ENCODE data around the gene EEFSEC.
A peak's percentile ranks its signal among the peaks of the same experiment; 100 is the strongest.
"Not testable (repeated sequence)": the region's sequence is repeated elsewhere in the genome, so short reads cannot be mapped to it uniquely, and the experiment has no call there.

Gene EEFSEC

DNA sequence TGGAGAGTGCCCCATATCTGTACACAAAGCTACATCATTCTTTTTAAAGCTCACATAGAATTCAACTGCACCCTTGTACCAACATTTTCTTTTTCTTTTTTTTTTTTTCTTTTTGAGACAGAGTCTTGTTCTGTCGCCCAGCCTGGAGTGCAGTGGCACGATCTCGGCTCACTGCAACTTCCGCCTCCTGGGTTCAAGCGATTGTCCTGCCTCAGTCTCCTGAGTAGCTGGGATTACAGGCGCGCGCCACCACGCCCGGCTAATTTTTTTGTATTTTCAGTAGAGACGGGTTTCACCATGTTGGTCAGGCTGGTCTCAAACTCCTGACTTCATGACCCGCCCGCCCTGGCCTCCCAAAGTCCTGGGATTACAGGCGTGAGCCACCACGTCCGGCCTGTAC, 1.1 kb downstream of the EEFSEC start:
- DNase-seq: not testable (repeated sequence)

DNA sequence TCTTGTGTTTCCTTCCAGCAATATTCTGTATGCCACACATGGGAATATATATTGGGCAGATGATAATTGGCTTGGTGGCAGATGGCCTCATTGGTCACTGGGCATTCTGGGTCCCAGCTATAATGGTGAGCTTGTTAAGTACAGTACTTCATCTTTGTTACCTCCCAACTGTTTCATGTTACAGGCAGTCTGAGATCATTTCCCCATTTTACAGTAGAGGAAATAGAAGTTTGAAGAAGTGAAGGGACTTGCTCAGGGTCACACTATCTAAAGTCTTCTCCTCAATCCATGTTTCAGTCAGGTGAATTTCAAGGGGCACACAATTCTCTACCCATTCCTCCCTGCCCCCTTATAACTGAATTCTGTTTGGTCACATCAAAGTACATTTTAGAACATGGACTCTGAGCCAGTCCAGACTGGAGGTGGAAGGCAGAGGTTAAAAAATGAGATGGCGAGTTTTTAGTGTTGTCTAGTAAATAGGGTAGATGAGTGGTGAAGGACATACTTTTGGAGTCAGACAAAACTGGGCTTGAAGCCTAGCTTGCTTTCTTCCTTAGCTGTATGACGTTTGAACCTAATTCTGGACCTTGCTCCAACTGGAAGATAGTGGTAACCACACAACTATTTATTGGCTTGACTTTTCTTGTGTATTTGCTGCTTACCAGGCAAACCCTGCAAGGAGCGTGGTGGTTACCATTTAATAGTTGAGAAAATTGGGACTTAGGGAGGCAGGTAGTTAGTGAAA, 2.5 kb downstream of the EEFSEC start:
- DNase-seq: no peak

DNA sequence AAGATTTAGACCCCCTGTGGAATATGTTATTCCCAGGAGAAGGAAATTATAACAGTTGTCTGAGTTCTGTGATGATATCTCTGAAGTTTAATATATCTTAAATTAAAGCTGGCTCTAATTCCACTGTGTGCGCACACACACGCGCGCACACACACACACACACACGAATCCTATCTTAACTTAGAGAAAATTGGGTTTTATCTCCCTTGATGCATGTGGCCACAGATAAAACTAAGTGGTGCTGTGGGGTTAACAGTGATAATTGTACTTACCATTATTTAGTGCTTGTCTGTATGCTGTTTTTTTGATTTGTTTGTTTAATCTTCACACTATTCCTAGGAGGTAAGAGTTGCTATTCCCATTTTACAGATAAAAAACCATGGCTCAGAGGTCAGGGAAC, 7.4 kb downstream of the EEFSEC start:
- no peak for DNase-seq

DNA sequence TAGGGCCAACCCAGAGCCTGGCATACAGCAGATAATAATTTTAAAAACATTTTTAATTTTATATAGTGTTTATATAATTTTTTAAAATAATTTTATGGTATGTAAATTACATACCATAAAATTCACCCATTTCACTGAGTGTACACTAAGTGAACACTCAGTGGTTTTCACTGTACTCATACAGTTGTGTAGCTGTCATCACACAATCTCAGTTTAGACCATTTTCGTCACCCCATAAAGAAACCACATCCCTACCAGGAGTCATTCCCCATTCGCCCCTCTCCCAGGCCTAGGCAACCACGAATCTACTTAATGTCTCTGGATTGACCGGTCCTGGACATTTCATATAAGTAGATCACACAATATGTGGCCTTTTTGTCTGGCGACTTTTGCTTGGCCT, 10.2 kb downstream of the EEFSEC start:
- DNase-seq: no peak

DNA sequence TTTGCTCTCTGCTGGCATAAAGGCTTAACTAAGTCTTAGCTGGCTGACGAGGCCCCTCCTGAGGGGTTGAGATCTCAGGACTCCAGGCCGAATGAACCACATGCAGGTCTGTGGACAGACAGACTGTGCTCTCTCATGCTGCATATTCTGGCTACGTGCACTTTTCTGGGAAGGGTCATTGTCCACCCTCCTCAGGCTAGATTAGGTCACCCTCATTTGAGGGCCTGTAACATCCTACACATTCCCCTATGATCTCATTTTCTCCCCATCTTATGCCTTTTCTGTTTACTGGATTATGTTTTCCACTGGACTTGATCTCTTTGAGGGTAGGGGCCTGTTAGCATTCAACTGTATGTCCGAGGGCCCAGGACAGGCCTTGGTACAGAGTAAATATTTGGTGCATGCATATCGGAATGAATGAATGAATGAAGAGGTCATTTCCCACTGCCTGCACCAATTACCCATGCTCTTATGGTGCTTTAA, 13.7 kb downstream of the EEFSEC start:
- DNase-seq: no peak

DNA sequence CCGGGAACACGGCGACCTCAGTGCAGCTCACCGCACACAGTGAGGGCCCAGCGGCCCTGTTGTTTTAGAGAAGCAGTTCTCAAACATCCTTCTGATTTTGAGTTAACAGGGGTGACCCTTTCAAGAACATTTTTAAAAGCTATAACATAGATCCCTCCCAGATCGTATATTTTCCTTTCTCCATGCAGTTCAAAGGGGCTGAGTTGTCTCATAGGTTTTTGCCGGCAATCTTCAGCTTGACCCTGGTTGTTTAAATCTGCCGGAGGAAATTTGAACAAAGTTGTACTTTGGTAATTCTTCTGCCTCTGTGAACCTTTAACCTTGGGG, 14.3 kb downstream of the EEFSEC start:
- no peak for DNase-seq

DNA sequence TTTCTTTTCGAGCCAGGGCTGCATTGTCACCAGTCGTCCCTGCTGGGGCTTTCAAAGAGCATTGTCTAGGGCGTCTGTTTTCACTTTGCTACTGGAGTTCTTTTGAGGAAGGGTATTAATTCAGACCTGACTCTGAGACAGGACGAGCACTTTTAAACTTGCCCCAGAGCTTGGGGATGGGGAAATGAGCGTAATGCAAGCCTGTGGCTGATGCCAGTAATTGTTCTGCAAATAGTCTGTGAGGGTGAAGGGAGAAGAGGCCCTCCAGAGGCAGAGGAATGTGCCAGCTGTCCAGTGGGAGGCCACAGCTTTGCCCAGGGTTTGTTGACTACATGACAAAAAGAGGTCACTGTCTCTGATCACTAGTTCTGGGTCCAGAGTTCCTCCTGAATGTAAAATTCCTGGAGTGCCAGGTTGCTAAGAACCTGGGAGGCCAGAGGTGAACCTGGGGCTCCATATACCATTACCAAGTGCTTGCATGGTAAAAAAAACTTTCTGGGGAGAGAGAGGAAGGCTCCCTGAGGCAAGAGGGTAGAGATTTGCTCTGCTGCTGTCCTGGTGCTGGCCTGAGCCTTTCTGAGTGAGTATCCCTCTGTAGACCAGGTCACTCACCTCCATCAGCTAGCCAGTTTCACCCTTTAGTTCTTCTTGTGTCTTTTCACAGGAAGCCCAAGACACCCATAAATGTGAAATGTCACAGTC, 14.8 kb downstream of the EEFSEC start:
- DNase-seq: no peak

DNA sequence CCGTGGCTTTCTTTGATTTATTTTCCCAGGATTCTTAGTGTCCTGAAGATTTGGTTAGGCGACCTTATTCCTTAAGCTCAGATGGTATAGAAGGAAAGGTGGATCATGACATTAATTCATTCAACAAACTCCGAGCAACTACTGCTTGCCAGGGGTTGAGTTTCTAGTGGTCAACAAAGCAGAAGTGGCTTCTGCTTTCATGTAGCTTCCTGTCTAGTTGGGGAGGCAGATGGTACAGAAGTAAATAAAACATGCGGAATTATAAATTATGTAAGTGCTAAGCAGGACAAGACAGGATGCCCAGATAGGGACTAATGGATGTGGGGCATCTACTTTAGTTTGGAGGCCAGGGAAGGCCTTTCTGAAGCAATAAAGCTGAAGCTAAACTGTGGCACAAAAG, 15.6 kb downstream of the EEFSEC start:
- no peak for DNase-seq

DNA sequence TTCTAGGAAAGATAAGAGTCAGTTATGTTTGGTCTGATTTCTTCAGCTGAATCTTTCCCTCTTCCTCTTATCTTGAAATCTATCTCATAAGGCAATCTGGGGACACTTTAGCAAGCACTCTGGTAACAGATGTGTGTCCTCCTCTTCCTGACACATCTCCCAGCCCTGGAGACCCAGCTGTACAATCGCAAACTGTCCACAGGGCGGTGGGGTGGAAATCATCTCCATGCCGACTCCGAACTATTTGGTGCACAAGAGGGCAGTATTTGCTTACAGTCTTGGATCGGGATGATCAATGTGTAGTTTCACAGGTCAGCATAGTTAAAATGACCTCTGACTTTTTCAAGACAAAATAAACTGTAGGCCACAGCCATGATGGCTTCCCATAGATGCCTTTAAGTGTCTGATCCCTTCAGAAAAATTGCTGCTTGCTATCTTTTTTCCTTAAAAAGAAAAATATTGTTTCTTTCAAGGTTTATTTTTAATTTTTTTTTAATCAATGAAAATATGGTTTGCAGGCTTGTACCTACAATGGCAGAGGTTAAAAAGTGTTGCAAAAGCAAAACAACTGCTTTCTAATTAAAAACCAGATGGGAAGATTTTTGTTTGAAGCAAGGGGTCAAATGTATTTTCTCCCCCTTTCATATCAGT, 17.7 kb downstream of the EEFSEC start:
- peak; percentile 93 for DNase-seq

DNA sequence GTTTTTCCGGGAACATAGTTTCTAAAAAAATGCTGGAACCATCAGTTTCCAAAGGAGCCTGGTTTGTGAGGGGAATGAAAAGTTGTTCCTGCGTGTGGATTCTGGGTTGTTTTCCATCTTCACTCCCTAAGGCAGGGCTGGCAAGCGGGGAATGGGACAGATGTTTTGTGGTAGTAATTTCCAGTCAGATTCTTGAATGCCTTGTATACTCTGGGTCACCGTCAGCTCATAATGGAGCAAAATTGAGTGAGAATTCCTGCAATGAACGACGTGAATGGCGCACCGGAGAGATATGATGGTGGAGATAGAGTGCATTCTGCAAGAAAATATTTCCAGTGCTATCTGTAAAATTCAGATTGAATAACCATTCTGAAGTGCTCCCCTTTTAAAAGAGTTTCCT, 19.9 kb downstream of the EEFSEC start:
- DNase-seq: no peak

DNA sequence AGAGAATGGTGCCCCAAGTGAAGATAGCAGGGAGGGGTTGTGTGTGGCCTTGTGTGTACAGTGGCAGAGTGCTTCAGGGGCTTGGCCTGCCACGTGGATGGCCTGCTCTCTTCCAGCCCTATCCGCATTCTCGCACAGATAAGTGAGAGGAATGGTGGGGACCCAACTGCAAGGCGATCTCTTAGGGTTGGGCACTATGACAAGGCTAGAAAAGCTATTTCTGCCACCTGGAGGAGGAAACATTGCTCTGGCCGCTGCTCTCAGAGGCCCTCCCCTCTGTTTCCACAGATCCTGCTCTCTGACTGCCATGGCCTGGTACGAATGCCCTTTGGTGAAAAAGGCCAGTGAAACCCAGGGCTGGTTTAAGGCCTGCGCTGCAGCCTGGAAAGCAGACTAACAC, 20.6 kb downstream of the EEFSEC start:
- peak; percentile 79 for DNase-seq

DNA sequence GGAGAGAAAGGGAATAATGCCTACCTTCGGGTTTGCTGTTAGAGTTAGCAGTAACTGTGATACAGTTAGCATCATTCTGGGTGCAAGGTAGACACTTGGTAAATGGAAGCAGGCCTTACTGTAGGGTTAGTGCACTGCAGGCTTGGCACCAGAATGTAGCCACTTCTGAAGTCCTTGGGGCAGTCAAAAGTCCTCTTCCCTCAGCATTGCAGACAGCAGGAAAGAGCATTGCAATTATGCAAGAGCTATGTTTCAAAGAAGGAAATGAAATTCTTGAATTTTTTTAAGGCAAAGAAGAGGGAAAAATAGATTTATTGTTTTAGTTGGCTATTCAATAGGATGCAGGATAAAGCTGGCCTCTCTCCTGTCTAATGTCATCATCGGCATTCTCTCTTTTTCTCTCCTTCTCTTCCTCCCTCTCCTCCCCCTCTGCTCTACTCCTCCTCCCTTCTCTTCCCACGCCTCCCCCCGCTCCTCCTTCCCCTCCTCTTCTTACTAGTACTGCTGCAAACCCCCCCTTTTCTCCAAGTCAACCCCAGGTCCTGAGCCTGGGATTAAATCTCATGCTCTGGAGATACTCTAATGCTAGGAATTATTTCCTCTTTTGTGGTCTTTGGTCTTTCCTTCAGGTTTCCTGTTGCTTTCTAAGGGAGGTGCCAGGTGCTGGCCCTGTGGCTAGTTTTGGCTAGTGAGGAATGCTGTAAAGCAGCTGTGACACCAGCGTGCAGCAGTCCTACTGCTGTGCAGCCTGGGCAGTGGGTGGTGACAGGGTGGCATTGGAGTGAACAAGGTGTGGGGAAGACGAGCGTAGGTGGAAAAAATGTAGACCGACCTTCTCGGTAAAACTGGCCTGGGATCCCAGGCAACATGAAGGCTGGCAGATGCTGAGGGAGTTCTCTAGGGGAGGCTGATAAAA, 21.7 kb downstream of the EEFSEC start:
- peak; percentile 38 for DNase-seq

DNA sequence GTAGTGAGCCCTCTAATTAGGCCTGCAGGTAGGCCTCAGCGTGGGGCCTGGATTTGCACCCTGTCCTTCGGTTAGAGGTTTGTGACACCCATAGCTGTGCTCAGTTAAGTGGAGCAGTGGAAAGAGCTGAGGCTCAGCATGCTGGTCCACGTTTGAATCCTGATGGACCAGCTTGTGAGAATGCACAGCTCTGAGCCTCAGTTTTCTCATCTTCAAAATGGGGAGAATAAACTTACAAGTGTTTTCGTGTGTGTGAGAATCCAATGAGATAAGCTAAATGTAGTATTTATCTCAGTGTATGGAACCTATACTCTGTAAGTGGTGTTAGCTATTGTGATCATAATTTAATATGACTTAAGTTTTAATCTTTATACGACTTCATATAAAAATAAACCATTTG, 22.5 kb downstream of the EEFSEC start:
- DNase-seq: no peak

DNA sequence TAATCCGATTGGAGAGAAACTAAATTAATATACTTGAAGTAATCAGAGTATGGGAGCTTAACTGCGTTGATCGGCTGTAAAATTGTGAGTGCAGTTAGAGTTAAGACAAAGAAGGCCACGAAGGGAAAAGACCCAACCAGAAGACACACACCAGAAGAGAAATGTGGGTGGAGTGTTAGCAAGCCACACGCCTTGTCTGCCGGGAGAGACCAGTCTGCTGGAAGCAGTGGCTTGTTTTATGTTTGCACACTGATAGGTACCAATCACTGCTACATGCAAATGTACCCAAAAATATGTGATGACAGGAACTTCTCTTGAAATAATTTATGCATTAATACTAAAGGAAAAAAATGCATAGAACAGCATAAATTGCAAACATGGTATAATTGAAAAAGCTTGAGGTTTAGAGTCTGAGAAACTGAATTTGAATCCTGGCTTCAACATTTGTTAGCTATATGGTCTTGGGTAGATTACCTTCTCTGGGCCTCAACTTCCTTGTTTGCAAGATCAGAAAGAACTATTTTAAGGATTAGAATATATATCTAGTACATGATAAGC, 23.1 kb downstream of the EEFSEC start:
- peak; percentile 54 for DNase-seq

DNA sequence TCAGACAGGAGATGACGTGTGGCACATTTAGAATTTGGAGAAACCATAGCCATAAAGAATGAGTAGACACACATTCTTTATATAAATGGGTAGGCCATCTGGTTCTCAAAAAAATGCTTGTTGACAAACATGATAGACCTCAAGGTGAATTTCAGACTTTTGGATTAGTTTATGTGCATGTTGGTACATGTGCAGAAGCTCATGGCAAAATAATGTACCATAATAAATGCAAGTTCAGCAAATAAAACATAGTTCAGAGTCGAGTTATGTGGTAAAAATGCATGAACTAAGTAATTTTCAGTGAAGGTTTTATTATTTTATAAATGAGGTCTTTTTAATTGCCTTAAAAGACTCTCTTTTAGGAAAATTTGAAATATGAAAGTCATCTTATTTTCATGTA, 24.6 kb downstream of the EEFSEC start:
- DNase-seq: peak; percentile 53

DNA sequence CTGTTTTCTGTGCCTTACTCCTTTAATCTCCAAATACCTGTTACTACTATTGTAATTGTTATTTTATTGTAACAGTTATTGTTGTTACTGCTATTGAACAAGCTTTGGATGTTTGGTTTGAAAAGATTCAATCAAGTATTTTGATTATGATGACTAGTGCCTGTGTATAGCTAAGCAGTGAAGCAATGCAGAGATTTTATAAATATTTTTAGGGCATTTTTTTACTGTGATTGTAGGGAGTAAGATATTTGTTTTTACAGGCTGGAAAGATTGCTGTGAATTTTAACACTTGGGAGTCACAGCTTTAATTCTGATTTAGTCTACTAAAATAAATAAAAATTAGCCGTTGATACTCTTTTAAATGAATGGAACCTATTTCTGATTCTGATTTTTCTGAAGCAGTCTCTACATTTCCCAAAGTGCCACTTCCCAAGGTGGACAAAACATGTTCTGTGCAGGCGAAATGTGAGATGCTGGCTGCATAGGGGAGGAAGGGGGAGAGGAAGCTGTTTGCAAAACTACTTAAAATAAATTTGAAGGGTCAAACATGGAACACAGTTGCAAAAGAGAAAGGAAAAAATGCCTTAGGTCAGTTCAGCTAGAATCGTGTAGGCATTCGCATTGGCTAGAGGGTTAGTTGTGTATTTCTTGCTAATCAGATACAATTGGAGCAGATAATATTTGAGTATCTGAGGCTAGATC, 25.7 kb downstream of the EEFSEC start:
- DNase-seq: peak; percentile 39

DNA sequence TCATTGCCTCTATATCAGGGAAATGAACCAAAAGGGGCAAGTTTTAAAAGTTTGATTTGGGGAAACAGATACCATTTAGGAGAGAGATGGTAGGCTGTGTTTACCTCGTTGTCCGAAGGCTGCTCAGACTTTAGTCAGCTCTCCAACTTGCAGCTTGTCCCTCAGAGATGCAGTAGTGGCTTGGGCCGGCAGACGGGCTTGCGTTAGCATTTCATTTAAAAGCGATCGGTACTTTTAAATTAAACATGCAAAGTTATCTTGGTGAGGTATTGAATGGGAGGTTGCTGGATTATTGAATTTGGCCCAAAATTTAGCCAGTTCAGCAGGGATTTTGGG, 26.2 kb downstream of the EEFSEC start:
- no peak for DNase-seq

DNA sequence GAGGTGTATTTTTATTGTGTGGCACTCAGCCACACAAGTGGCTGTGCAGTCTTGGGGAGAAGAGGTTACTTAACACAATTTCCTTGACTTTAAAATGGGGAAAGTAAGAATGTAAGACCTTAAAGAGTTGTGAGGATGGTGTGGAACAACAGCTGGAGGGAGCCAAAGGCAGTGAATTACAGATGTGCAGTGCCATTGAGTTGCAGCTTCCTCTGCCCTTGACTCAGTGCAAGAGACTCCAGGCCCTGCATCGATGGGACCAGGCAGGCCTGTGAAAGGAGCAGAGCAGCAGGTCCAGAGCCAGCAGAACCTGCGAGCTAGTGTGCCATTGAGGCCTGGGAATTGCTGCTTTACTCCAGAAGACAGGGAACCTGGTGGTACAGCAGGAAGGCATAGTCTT, 27.2 kb downstream of the EEFSEC start:
- peak; percentile 49 for DNase-seq

DNA sequence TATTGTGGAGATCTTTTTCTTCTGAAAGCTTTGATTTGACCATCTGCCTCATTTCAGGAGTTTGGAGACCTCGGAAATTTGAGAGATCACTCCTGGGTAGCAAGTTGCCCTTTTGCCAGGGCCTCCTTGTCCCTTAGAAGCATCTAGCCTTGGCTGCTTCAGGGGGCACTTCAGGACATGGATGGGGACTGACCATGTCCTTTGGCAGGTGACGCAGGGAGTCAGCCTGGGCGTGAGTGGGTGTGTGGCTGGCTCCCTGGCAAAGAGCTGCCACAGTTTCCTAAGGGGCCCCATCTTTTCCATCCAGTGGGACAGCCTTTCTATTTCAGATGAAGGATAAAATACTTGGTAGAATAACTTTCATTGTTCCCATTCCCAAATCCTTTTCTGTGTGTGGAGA, 27.6 kb downstream of the EEFSEC start:
- no peak for DNase-seq

DNA sequence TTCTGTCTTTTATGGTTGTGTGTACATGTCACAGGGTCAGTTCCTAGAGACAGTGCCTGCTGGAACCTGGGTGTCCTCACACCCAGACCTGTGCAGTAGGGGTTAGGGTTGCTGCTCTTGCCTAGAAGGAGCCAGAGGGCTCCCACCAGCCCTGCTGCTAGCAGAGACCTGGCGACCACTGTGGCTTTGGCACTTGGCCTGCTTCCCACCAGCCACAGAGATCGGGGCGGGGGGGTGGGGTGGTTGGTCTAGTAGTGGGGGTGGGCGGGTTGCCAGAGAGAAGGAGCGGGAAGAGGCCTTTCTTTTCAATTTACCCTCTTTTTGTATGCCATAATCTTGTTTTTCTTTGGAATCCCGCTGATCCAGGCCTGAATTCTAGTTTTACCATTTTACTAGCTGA, 29.4 kb downstream of the EEFSEC start:
- peak; percentile 10 for DNase-seq

DNA sequence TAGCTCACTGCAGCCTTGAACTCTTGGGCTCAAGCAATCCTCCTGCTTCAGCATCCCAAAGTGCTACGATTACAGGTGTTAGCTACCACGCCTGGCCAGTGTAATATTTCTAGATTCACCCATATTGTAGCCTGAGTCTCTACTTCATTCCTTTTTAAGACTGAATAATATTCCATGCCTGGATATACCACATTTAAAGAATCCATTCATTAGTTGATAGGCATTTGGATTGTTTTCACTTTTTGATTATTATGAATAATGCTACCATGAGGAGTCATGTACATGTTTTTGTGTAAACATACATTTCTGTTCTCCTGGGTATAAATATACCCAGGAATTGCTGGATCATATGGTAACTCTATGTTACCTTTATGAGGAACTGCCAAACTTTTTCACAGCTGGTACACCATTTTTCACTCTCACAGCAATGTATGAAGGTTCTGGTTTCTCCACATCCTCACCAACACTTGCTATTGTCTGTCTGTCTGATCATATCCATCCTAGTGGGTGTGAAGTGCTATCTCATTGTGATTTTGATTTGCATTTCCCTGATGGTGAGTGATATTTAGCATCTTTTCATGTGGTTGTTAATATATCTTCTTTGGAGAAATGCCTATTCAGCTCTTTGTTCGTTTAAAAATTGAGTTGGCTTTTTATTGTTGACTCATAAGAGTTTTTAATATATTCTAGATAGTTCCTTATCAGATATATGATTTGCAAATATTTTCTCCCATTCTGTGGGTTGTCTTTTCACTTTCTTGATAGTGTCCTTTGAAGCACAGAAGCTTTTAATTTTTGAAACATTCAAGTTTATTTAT, 32.6 kb downstream of the EEFSEC start:
- no peak for DNase-seq

Measured in OCI-M1 (cell line).